GM21737 (cell line): ENCODE measurements around the gene LCOR.

ENCODE experiments used
- ATAC-seq: cut with Tn5 transposase; IDR thresholded peaks from one replicate; pipeline ENCODE4 v1.9.1; 2021; ENCODE audit warnings: mild to moderate bottlenecking, moderate library complexity; ENCODE audit not compliant: unreplicated experiment

The LCOR gene

GRCh38 chr10:97007417-97007816 is 175.3 kb downstream of the LCOR start:
- ATAC-seq, result no peak

GRCh38 chr10:97010695-97011206 is 178.7 kb downstream of the LCOR start:
- no peak for ATAC-seq

DNA sequence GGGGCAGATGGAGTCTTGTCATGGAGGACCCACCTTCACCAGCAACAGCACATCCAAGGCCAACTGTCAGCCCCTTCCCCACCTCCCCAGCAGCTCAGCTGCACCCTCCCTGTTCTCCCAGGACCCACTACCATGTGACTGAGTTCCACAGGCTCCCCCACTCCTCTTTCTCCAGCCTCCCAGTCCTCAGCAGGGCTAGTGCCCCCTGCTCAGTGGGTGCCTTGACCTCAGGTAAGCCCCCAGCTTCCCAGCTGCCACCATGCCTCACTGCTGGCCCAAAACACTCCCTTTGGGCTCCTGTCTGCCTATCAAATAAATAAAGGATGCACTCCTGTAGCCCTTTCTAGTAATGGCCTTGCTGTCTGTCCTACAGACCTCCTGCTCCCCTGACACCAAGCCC is 179.3 kb downstream of the LCOR start:
- ATAC-seq, result no peak

DNA sequence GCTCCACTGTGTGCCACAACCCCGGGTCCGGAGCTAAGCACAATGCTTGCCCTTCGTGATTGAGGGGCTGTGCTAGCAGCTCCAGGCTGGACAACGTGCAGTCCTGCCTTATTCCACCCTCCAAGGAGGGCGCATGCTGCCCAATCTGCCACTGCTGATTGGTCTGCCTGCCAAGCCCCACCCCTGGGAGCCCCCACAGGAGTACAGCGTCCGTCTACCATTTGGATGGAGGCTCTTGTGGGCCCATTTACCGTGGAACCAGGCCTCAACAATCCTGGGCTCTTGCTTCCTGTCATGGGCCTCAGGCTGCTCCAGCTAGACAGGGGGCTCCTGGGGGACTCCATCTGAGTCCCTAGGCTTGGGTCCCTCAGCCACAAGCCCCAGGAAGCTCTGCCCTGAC is 180.4 kb downstream of the LCOR start:
- no peak for ATAC-seq

- ATAC-seq, result no peak
Observed at GRCh38 chr10:97013568-97013967, 181.5 kb downstream of the LCOR start.

- ATAC-seq, result no peak
Observed at GRCh38 chr10:97013983-97014382, 181.9 kb downstream of the LCOR start.

GRCh38 chr10:97015240-97015639 is 183.1 kb downstream of the LCOR start:
- ATAC-seq, result no peak

- peak; percentile 75 for ATAC-seq
Observed at GRCh38 chr10:97016728-97017473, 184.8 kb downstream of the LCOR start.

DNA sequence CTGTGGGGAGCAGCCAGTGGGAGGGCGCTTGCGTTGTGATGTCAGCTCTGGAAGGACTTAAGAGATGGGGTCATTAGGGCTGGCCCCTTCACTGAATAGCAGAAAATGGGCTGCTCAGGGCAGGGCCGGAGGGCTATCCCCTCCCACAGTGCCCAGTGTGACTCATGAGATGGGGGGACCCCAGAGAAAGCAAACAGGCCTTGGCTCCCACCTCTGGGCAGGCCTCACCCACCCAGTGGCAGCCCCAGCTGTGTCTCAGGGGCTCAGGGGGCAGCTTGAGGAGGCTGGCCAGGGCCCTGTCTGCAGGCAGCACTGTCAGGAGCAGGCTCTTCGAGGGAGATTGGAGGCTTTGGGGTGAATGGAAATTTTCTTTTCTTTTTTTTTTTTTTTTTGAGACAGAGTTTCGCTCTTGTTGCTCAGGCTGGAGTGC is 185.4 kb downstream of the LCOR start:
- ATAC-seq, result no peak

- no peak for ATAC-seq
Observed at GRCh38 chr10:97018251-97019212, 186.4 kb downstream of the LCOR start.

DNA sequence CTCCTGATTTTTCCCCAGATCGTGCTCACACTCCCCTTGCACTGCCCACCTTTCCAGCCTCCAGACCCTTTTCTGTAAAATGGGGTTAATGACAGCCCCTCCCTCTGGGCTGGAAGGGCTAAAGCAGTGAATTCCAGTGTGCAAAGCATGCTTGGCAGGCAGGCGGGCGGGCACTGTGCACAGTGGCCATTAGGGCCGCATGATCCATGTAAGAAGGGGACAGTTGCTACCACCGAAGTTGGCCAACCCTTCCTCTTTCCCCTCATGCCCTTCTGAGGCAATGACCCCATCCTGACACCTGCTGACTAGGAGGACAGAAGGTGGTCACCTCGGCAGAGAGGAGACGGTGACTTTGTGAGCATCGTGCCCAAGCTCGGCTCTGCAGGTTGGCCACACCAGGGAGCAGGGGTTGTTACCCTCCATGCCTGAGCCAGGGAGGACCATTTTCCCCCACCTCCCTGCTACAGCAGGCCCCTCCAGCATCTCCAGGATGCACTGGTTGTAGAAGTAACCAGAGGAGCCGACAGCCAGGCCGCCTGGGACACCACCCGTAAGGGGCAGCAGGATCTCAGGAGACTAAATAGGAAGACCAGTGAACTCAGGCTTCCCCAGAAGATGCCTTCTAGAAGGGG is 187.2 kb downstream of the LCOR start:
- ATAC-seq, result no peak

DNA sequence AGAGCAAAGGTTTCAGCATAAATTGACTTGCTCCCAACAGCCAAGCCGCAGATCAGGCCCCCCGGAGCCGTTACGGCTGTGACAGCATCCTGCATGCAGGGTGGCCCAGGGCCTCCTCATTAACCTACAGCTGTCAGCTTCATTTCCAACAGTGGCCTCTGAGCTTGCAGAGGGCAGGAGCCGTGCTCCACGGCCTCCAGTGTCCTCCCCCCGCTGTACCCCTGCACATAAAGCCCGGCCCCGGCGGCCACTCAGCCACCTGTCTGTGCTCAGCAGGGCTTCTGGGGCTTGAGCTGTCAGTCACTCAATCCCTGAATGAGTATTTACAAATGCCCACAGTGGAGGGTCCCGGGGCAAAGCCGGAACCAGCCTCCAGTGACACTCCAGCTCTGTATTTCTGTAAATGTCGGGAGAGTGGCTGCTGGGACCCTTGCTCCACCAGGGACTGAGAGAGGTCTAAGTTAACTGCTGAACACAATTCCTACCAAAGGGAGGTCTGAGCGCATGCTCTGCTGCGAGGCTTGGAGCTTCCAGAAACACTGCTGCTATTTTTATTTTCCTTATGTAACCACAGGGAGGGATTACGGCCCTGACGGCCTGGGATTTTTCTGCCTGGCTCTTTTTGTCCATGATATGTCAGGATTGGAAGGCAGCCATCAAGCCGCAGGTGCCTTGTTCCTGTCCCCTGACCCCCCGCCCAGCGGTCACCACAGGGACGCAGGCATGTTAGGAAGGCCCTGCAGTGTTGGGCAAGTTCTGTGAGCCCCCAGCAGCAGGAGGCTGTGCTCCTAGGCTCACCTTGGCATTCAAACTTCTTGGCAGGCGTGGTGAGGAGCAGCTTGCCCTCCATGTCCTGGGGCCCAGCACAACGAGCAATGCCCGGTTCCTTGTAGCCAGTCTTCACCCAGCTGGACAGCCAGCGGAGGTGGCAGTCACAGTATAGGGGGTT is 188.6 kb downstream of the LCOR start:
- no peak for ATAC-seq

DNA sequence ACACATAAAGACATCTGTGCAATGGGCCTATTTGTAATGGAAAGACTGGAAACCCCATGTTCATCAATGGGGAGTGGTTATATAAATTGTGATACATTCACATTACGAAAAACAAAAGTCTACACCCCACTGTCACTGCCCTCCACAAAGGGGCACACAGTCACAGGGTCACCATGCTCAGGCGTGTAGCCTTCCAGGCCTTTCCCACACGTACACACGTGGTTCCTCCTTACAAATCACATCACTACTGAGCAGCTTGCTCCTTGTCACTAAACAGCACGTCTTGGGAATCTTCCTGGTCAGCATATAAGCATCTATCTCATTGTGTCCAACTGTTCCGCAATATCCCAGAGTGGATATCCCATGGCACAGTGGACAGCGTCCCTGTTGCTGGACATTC is 190.5 kb downstream of the LCOR start:
- ATAC-seq, result no peak

- no peak for ATAC-seq
Observed at GRCh38 chr10:97023401-97024167, 191.5 kb downstream of the LCOR start.

- ATAC-seq, result no peak
Observed at GRCh38 chr10:97024168-97025073, 192.3 kb downstream of the LCOR start.

GRCh38 chr10:97025613-97026242 is 193.6 kb downstream of the LCOR start:
- no peak for ATAC-seq

DNA sequence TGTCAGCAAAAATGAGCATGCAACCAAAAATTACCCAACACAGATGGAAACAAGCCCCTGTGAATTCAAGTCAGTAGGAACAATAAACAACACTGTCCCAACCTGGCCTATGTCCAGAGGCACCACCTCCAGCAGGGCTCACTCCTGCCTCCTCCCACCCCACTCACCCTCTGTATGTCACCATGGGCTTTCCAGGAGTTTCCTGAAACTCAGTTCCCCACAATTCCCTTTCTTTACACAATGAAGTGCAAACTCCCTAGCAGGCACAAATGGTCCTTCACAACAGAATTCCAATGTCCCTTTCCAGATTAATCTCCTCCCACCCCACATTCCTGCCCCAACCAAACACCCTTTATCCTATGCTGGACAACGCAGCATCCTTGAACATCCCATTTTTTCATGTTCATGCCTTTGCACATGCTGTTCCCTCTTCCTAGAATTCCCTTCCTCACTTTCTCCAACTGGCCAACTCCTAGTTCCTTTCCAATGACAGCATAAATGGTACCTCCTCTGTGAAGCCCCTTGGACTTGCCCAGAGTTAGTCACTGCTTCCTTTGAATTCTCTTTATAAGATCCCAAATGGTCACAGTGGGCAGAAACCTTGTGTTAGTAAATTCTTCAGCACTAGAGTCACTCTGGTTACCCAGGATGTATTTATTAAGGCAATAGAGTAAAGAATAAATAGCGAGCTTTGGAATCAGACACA is 196.2 kb downstream of the LCOR start:
- no peak for ATAC-seq
